Measurements from ENCODE around the gene CEACAM8.

- TF ChIP-seq CTCF (IDR thresholded peaks at IDR 0.05) (no peak), EP300 (IDR thresholded peaks at IDR 0.05) (no peak), POLR2AphosphoS5 (IDR thresholded peaks at IDR 0.05) (no peak)
These were observed 31.5 kb upstream of the CEACAM8 start for GRCh38 chr19:42626181-42626580.
